Neural crest cell (in vitro differentiated cells): ENCODE data around the gene SPSB4. TPM values are rescaled to one million over a fixed set of nuclear protein-coding genes. Genes with fewer than 3 reads are reported as not detected.

ENCODE experiments used
- DNase-seq: peaks from one replicate; pipeline ENCODE4 v3.0.0; 2021; ENCODE audit warnings: low read depth, mixed read lengths, low spot score
- H3K27ac Mint-ChIP-seq: one replicate; pipeline ENCODE4 v1.8.0; 2021; ENCODE audit warnings: mild to moderate bottlenecking, mixed read lengths; ENCODE audit not compliant: unreplicated experiment
- H3K27me3 Mint-ChIP-seq: 2 replicates; pipeline ENCODE4 v1.8.0; 2021; ENCODE audit warnings: low read depth, mild to moderate bottlenecking, mixed read lengths
- H3K36me3 Mint-ChIP-seq: 2 replicates; pipeline ENCODE4 v1.8.0; 2021; ENCODE audit warnings: low read depth, mild to moderate bottlenecking, mixed read lengths
- H3K4me1 Mint-ChIP-seq: 2 replicates; pipeline ENCODE4 v1.8.0; 2021; ENCODE audit warnings: mixed read lengths
- H3K4me3 Mint-ChIP-seq: one replicate; pipeline ENCODE4 v1.8.0; 2021; ENCODE audit warnings: mild to moderate bottlenecking, mixed read lengths
- H3K9me3 Mint-ChIP-seq: 2 replicates; pipeline ENCODE4 v1.8.0; 2021; ENCODE audit warnings: mixed read lengths
- CTCF ChIP-seq: fragments of 200-600 bp; sonication (generic); conservative IDR thresholded peaks from 2 replicates; pipeline ENCODE4 v1.5.0; 2021; ENCODE audit warnings: antibody characterized with exemption, mild to moderate bottlenecking
- total RNA-seq: library from RNA; stranded (reverse); gene quantifications from 2 replicates; pipeline ENCODE4 v1.2.1, GENCODE V29; 2021

Gene SPSB4
- total RNA-seq, 1 donor from 2014 or later: 35.1 TPM

DNA sequence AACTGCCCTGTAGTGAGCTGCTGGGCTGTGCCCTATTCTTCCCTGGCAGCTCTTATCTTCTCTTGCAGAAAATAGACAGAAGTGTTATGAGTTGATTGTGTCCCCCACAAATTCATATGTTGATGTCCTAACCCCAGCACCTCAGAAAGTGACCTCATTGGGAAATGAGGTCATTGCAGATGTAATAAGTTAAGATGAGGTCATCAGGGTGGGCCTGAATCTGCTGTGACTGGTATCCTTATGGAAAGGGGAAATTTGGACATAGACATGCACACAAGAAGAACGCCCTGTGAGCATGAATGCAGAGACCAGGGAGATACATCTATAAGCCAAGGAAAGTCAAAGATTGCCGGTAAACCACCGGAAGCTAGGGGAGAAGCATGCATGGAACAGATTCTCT lies 49.0 kb downstream of the SPSB4 start:
- H3K27me3 Mint-ChIP-seq: no peaks in the 10 kb centered on the region
- H3K9me3 Mint-ChIP-seq: peaks cover 3% of the 10 kb centered on the region
- TF ChIP-seq CTCF: no peak
- no peak for DNase-seq
- peaks cover 18% of the 10 kb centered on the region for H3K36me3 Mint-ChIP-seq
- H3K27ac Mint-ChIP-seq: peak overlapping the region; percentile 0
- peaks cover 46% of the 10 kb centered on the region for H3K4me1 Mint-ChIP-seq
- H3K4me3 Mint-ChIP-seq: no peak overlapping the region

DNA sequence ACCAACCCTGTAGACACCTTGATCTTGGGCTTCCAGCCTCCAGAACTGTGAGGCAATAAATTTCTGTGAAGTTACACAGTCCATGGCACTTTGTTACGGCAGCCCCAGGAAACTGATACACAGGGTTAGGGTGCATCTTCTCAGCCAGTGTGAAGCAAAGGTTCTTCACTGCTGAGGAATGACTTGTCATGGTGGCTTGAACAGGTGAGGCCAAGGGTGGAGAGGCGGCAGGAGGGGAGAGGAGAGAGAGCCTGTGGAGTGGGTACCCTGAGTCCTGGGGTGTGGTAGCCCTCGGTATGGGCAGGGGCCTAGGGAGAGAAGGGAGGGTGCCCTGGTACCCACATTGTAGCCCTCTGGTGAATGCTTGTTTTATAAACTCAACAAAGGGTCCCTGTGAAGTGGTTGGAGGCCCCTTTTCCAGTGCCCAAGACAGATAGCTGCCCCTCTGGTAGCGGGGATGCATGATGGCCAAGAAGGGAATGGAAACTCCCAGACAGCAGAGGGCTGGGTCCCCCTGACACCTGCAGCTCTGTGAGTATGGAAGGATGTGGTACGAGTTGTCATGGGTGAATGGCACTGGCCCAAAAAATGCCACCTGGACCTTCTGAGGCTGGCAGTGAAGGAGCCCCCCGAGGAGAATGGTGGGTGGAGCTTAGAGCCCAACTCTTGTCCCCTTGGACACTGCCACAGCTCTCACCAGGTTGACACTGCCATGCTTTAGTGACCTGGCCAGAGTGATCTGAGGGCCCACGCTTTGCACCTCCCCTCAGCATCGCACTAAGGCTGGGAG lies 49.6 kb downstream of the SPSB4 start:
- DNase-seq: no peak
- Mint-ChIP-seq H3K4me3 (no peak overlapping the region), H3K4me1 (peaks cover 46% of the 10 kb centered on the region), H3K27ac (peak overlapping the region; percentile 90), H3K9me3 (peaks cover 3% of the 10 kb centered on the region), H3K27me3 (no peaks in the 10 kb centered on the region), H3K36me3 (peaks cover 17% of the 10 kb centered on the region)
- TF ChIP-seq CTCF: no peak

DNA sequence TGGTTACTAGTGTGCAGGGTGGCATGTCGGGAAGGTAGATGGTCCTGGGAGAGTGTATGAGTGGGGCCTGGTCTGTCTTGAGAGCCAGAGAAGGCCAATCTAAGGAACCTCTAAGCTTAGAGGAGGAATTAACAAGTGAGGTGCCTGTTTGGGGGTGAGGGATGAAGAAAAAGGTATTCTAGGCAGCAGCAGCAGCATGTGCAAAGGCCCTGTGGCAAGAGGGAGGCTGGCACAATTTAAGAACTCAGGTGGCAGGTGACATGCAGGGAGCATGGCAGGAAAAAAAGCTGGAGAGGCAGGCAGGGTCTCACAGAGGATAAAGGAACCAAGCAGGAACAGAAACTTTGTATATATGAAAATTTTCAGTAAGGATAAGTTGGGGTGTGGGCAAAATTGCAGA lies 51.2 kb downstream of the SPSB4 start:
- no peak for DNase-seq
- H3K27me3 Mint-ChIP-seq: no peaks in the 10 kb centered on the region
- peaks cover 3% of the 10 kb centered on the region for H3K9me3 Mint-ChIP-seq
- no peak for TF ChIP-seq CTCF
- no peak overlapping the region for H3K4me3 Mint-ChIP-seq
- H3K4me1 Mint-ChIP-seq: peaks cover 47% of the 10 kb centered on the region
- H3K36me3 Mint-ChIP-seq: peaks cover 14% of the 10 kb centered on the region
- no peak overlapping the region for H3K27ac Mint-ChIP-seq

DNA sequence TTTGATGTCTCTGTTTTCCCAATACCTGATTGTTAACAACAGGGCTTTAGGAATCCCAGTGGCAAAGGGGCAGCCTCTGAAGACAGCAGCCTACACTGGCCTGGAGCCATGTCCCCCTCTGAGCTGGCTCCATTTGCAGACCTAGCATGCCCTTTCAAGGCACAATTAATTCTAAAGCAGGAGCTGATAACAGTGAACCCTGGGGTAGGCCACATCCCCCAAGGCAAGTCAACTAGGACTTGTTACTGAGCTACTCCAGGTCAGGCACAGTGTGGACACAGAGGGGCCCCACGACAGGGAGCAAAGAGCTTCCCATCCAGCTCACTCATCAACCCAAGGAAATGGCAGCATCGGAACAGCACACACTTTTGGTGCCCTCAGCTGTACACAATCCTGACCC lies 51.9 kb downstream of the SPSB4 start:
- peaks cover 49% of the 10 kb centered on the region for H3K4me1 Mint-ChIP-seq

DNA sequence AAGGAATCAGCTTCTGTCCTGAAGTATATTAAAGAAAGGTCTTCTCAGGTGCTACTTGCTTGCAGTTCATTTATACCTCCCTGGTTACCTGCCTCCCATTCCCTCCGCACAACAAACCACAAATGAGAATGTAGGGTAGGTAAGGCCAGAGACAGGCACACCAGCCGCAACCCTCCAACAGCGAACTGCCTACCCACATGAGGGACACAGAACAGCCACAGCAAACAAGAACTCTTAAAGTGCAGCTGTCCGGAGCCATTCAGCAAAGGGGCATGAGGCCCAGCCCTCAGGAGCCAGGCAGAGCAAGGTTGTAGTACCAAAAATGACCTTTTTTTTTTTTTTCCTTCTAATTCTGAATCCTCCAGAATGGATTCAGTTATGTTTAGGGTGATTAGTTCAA lies 52.4 kb downstream of the SPSB4 start:
- Mint-ChIP-seq H3K27ac (no peak overlapping the region), H3K4me1 (peaks cover 53% of the 10 kb centered on the region), H3K36me3 (peaks cover 16% of the 10 kb centered on the region), H3K9me3 (peaks cover 3% of the 10 kb centered on the region), H3K4me3 (peak overlapping the region; percentile 33), H3K27me3 (no peaks in the 10 kb centered on the region)
- no peak for TF ChIP-seq CTCF
- no peak for DNase-seq

More for the DNA sequence above, 51.9 kb downstream of the SPSB4 start:
- no peak for TF ChIP-seq CTCF
- Mint-ChIP-seq H3K9me3 (peaks cover 3% of the 10 kb centered on the region), H3K27me3 (no peaks in the 10 kb centered on the region), H3K27ac (no peak overlapping the region), H3K4me3 (no peak overlapping the region), H3K36me3 (peaks cover 14% of the 10 kb centered on the region)
- no peak for DNase-seq
